K562 (cell line): ENCODE measurements around the gene APBB2. TPM values are rescaled to one million over a fixed set of nuclear protein-coding genes. Genes with fewer than 3 reads are reported as not detected.

Experiments
- ATAC-seq: fragments of 200-7000 bp; cut with Tn5 transposase; 3 replicates; pipeline ENCODE4 v1.9.1; 2020; ENCODE audit warnings: moderate library complexity
- BruUV-seq: library from RNA; stranded (reverse); fragments of 400-500 nt; replicated peaks from 2 replicates; lab custom pipeline; 2021; lab: Mats Ljungman, UMichigan
- CTCF ChIA-PET: fragments of 300-600 bp; formaldehyde crosslinking; extraction: SDS; loops from one replicate; lab custom pipeline; 2021; ENCODE audit warnings: low intra/inter-chr PET ratio; lab: Yijun Ruan, JAX
- POLR2A ChIA-PET: fragments of 300-600, 350-650 bp; sonication (Branson Sonifier 250); formaldehyde crosslinking; extraction: SDS; loops from one replicate; lab custom pipeline; 2021; ENCODE audit warnings: antibody characterized with exemption, inconsistent platforms; lab: Yijun Ruan, JAX
- DNase-seq, 4 experiments: peaks; one replicate each; pipeline versions ENCODE4 v3.0.0 to v3.0.0-alpha.2; 2011 to 2018; ENCODE audit warnings: low spot score in 3 of 4, mixed read lengths in 3 of 4; ENCODE audit errors: extremely low read depth in 1 of 4
- FAIRE-seq: peaks from 2 replicates; lab custom pipeline; 2011; peaks lifted over from hg19 to GRCh38; lab: Jason Lieb, UNC
- H2AFZ ChIP-seq: 2 replicates; pipeline ENCODE4 v1.6.0; 2011; ENCODE audit warnings: low read depth, low read length, control low read depth, inconsistent platforms
- H3K27ac ChIP-seq: fragments of 200-600 bp; 3 replicates; pipeline ENCODE4 v1.8.0; 2011; ENCODE audit warnings: low read depth, mild to moderate bottlenecking, control low read depth, inconsistent platforms, low read length, moderate library complexity, mixed read lengths; ENCODE audit errors: extremely low read depth
- H3K27me3 ChIP-seq, 2 experiments: fragments of 300-600 bp in 1 of 2; 2 replicates in 1 of 2; 3 replicates in 1 of 2; pipeline versions ENCODE4 v1.6.0 to v1.8.0; 2011; ENCODE audit warnings: inconsistent platforms in 2 of 2, low read length in 2 of 2, mild to moderate bottlenecking in 1 of 2, mixed read lengths in 1 of 2, moderate library complexity in 1 of 2; ENCODE audit not compliant: control insufficient read depth in 2 of 2, insufficient read depth in 2 of 2
- H3K36me3 ChIP-seq: fragments of 300-600 bp; 3 replicates; pipeline ENCODE4 v1.8.0; 2011; ENCODE audit warnings: mild to moderate bottlenecking, low read length, inconsistent platforms; ENCODE audit not compliant: control insufficient read depth, insufficient read depth
- H3K4me1 ChIP-seq, 2 experiments: fragments of 200-600 bp in 1 of 2; replicated peaks in 1 of 2; 2 replicates in 1 of 2; 3 replicates in 1 of 2; pipeline versions ENCODE4 v1.5.1 to v1.8.0; 2011; ENCODE audit warnings: inconsistent platforms in 2 of 2, low read length in 2 of 2, mild to moderate bottlenecking in 1 of 2, mixed read lengths in 1 of 2, moderate library complexity in 1 of 2; ENCODE audit not compliant: control insufficient read depth in 2 of 2, insufficient read depth in 2 of 2
- H3K4me2 ChIP-seq: 2 replicates; pipeline ENCODE4 v1.6.1; 2011; ENCODE audit warnings: low read length, control low read depth, inconsistent platforms, mixed read lengths; ENCODE audit not compliant: insufficient read depth
- H3K4me3 ChIP-seq: fragments of 200-600 bp; sonication (generic), shearing (Covaris generic); 2 replicates; pipeline ENCODE4 v1.5.1; 2016; ENCODE audit warnings: control low read depth, inconsistent platforms
- H3K79me2 ChIP-seq: fragments of 200-600 bp; 3 replicates; pipeline ENCODE4 v1.8.0; 2011; ENCODE audit warnings: low read length, inconsistent platforms; ENCODE audit not compliant: control insufficient read depth, insufficient read depth
- H3K9ac ChIP-seq, 2 experiments: 2 replicates each; pipeline versions ENCODE4 v1.6.0 to v1.6.1; 2011; ENCODE audit warnings: low read depth in 2 of 2, low read length in 2 of 2, control low read depth in 1 of 2, inconsistent platforms in 1 of 2, mild to moderate bottlenecking in 1 of 2, mixed read lengths in 1 of 2; ENCODE audit not compliant: insufficient read depth in 1 of 2
- H3K9me1 ChIP-seq: one replicate; pipeline ENCODE4 v1.6.0; 2011; ENCODE audit warnings: inconsistent platforms, mild to moderate bottlenecking, low read length, moderate library complexity; ENCODE audit not compliant: control insufficient read depth, insufficient read depth
- H3K9me3 ChIP-seq: replicated peaks from 2 replicates; pipeline ENCODE4 v1.5.1; 2011; ENCODE audit warnings: low read depth, low read length, inconsistent platforms; ENCODE audit not compliant: control insufficient read depth, insufficient read depth
- H4K20me1 ChIP-seq: replicated peaks from 2 replicates; pipeline ENCODE4 v1.6.1; 2011; ENCODE audit warnings: low read length, inconsistent platforms, mixed read lengths; ENCODE audit not compliant: control insufficient read depth, insufficient read depth
- CREM ChIP-seq: IDR thresholded peaks from 2 replicates; pipeline ENCODE4 v1.6.1; 2014; ENCODE audit warnings: antibody characterized with exemption, low read depth
- KLF1 ChIP-seq: fragments of 450-650 bp; IDR thresholded peaks from 2 replicates; pipeline ENCODE4 v1.6.1; 2016; ENCODE audit warnings: missing genetic modification characterization, missing compliant biosample characterization
- MAFF ChIP-seq: IDR thresholded peaks from 2 replicates; pipeline ENCODE4 v1.6.1; 2012; ENCODE audit warnings: low read length, improper control_type of control experiment
- MCM2 ChIP-seq: fragments of 450-650 bp; IDR thresholded peaks from 2 replicates; pipeline ENCODE4 v1.6.1; 2017; ENCODE audit warnings: low read depth, mild to moderate bottlenecking
- MTA3 ChIP-seq: fragments of 450-650 bp; formaldehyde crosslinking; IDR thresholded peaks from 2 replicates; pipeline ENCODE4 v1.6.1; 2017; ENCODE audit warnings: mild to moderate bottlenecking, borderline replicate concordance
- NRF1 ChIP-seq, 2 experiments: fragments of 450-650 bp; IDR thresholded peaks in 1 of 2; conservative IDR thresholded peaks in 1 of 2; 2 replicates each; pipeline ENCODE4 v1.6.1; 2014; ENCODE audit warnings: mild to moderate bottlenecking in 2 of 2
- TEAD4 ChIP-seq, 2 experiments: sonication (generic) in 1 of 2; formaldehyde crosslinking in 1 of 2; IDR thresholded peaks; 2 replicates each; pipeline versions ENCODE4 v1.6.1 to v1.8.0; 2012 to 2022; ENCODE audit warnings: borderline replicate concordance in 1 of 2, inconsistent platforms in 1 of 2, low read length in 1 of 2, mild to moderate bottlenecking in 1 of 2, missing genetic modification reagents in 1 of 2
- ZNF197 ChIP-seq: fragments of 200-800 bp; sonication (Bioruptor generic); IDR thresholded peaks from 2 replicates; pipeline ENCODE4 v1.6.1; 2016; ENCODE audit warnings: low read depth, missing genetic modification characterization, missing compliant biosample characterization
- in situ Hi-C: fragments of 300-500 bp; cut with MboI; formaldehyde crosslinking; loops from 4 replicates; pipeline ENCODE4 v1.15.0; 2018; ENCODE audit warnings: inconsistent platforms, mixed read lengths
- intact Hi-C: fragments of 100-400 bp; cut with micrococcal nuclease; formaldehyde crosslinking; loops from 2 replicates; pipeline ENCODE4 v1.14.2; 2022
- polyA plus RNA-seq, 8 experiments: library from polyadenylated mRNA; depleted of rRNA in 4 of 8; stranded (reverse) in 5 of 8; unstranded in 3 of 8; fragments of >200 nt; fragmentation: Nextera tagmentation in 2 of 8; fragmentation: Illumina TruSeq in 1 of 8; extraction: Ambion mirVana in 2 of 8; extraction: Trizol in 1 of 8; gene quantifications; 2 replicates each; pipeline versions ENCODE4 v1.2.1 to v1.2.3, GENCODE V29; 2011 to 2014; ENCODE audit warnings: inconsistent platforms in 1 of 8, missing spikeins in 1 of 8
- total RNA-seq, 7 experiments: library from RNA; depleted of rRNA in 6 of 7; stranded (reverse); fragments of >200 nt in 6 of 7; fragmentation: Illumina TruSeq in 2 of 7; extraction: Trizol in 2 of 7; gene quantifications; 2 replicates each; pipeline versions ENCODE4 v1.2.1 to v1.2.3, GENCODE V29; 2011 to 2021; ENCODE audit warnings: low replicate concordance in 1 of 7
- TF ChIP-seq, protein P1 (sequence below): sonication (generic); formaldehyde crosslinking; IDR thresholded peaks from 2 replicates; pipeline ENCODE4 v1.8.1; 2023; ENCODE audit warnings: mild to moderate bottlenecking, missing genetic modification reagents

APBB2 gene
- total and polyA plus RNA-seq, 9 of the 15 experiments (the other 6 are each of a cell fraction or from before 2014, with no cell fraction given): 0.08 to 2.1 (median 1.4) TPM

DNA sequence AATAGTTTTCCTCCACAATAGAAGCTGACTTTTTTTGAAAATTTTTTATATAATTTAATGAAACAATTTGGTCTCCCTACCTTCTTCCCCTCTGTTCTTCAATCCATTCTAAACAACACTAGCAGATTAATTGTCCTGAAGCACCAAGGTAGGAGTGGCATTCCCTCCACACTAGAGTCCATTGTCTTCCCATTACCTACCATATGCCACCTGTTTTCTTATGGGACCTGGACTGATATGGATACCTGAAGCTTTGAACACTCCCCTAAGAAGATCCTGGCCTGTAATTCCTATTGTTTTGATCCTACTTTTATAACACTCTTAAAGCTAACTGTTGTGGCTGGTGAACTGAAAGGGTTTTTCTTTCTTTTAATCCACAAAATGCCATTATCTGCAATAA, 92.0 kb downstream of the APBB2 start:
- intact Hi-C loops (no loop called here), in situ Hi-C loops (no loop called here)
- H3K4me1 ChIP-seq: no peaks in the 10 kb centered on the region
- H3K27me3 ChIP-seq: peaks cover 4 to 6% of the 10 kb centered on the region in 2 experiments; a peak in 2 of 5 replicates
- POLR2A ChIA-PET: no interaction called here
- no peak overlapping the region for H3K9ac ChIP-seq
- ATAC-seq (no peak), FAIRE-seq (no peak), DNase-seq (no peak)
- CTCF ChIA-PET: no interaction called here
- no peak for TF ChIP-seq MCM2
- TF ChIP-seq CREM: no peak
- TF ChIP-seq ZNF197: no peak
- TF ChIP-seq MAFF: no peak
- TF ChIP-seq NRF1 (conservative IDR thresholded peaks at IDR 0.05 in 1 of 2, IDR thresholded peaks at IDR 0.05 in 1 of 2): no peak
- TF ChIP-seq, protein P1, sequence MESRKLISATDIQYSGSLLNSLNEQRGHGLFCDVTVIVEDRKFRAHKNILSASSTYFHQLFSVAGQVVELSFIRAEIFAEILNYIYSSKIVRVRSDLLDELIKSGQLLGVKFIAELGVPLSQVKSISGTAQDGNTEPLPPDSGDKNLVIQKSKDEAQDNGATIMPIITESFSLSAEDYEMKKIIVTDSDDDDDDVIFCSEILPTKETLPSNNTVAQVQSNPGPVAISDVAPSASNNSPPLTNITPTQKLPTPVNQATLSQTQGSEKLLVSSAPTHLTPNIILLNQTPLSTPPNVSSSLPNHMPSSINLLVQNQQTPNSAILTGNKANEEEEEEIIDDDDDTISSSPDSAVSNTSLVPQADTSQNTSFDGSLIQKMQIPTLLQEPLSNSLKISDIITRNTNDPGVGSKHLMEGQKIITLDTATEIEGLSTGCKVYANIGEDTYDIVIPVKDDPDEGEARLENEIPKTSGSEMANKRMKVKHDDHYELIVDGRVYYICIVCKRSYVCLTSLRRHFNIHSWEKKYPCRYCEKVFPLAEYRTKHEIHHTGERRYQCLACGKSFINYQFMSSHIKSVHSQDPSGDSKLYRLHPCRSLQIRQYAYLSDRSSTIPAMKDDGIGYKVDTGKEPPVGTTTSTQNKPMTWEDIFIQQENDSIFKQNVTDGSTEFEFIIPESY (CRISPR knock-in tag): no peak
- no peak for TF ChIP-seq TEAD4 (IDR thresholded peaks at IDR 0.05; ENCODE audit: low read length)
- no peak for TF ChIP-seq TEAD4 (CRISPR knock-in tag; IDR thresholded peaks at IDR 0.05; ENCODE audit: borderline replicate concordance)
- TF ChIP-seq KLF1 (tag): no peak
- TF ChIP-seq MTA3: no peak
- H3K79me2 ChIP-seq: no peaks in the 10 kb centered on the region
- BruUV-seq: no TSS peak
- H3K4me3 ChIP-seq: no peak overlapping the region
- no peaks in the 10 kb centered on the region for H3K9me3 ChIP-seq
- no peaks in the 10 kb centered on the region for H3K9me1 ChIP-seq
- no peaks in the 10 kb centered on the region for H3K36me3 ChIP-seq
- H2AFZ ChIP-seq: no peak overlapping the region
- no peaks in the 10 kb centered on the region for H4K20me1 ChIP-seq
- no peak overlapping the region for H3K27ac ChIP-seq
- no peak overlapping the region for H3K4me2 ChIP-seq
